ENCODE measurements around the gene TBC1D9.

DNA sequence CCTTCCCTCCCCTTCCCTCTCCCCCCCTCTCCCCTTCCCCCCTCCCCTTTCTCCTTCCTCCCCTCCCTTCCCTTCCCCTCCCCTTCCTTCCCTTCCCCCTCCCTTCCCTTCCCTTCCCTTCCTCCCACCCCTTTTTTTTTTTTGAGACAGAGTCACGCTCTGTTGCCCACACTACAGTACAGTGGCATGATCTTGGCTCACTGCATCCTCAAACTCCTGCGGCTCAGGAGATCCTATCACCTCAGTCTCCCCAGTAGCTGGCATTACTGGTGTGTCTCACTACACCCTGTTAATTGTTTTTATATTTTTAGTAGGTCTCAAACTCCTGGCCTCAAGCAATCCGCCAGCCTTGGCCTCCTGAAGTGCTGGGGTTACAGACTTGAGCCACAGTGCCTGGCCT lies 66.6 kb downstream of the TBC1D9 start:
- TF ChIP-seq EZH2phosphoT487 (IDR thresholded peaks at IDR 0.05; ENCODE audit: borderline replicate concordance, low read length): no peak
- TF ChIP-seq, protein P1, sequence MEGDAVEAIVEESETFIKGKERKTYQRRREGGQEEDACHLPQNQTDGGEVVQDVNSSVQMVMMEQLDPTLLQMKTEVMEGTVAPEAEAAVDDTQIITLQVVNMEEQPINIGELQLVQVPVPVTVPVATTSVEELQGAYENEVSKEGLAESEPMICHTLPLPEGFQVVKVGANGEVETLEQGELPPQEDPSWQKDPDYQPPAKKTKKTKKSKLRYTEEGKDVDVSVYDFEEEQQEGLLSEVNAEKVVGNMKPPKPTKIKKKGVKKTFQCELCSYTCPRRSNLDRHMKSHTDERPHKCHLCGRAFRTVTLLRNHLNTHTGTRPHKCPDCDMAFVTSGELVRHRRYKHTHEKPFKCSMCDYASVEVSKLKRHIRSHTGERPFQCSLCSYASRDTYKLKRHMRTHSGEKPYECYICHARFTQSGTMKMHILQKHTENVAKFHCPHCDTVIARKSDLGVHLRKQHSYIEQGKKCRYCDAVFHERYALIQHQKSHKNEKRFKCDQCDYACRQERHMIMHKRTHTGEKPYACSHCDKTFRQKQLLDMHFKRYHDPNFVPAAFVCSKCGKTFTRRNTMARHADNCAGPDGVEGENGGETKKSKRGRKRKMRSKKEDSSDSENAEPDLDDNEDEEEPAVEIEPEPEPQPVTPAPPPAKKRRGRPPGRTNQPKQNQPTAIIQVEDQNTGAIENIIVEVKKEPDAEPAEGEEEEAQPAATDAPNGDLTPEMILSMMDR (IDR thresholded peaks at IDR 0.05; ENCODE audit: low read depth, low read length, poor library complexity, severe bottlenecking): no peak

Measured in DOHH2 (cell line).